HEK293 (cell line): Measurements from ENCODE around the gene CAPNS1.
A peak's percentile ranks its signal among the peaks of the same experiment; 100 is the strongest.

Experiments
- CTCF ChIA-PET: fragments of 350-600 bp; formaldehyde crosslinking; extraction: SDS; loops from one replicate; lab custom pipeline; 2021; ENCODE audit warnings: antibody characterized with exemption; lab: Yijun Ruan, JAX
- POLR2A ChIA-PET: fragments of 300-600 bp; formaldehyde crosslinking; extraction: SDS; loops from one replicate; lab custom pipeline; 2020; ENCODE audit warnings: antibody characterized with exemption, inconsistent platforms; lab: Yijun Ruan, JAX
- H3K27ac ChIP-seq: fragments of 200-500 bp; sonication (Bioruptor generic); 2 replicates; pipeline ENCODE4 v1.5.1; 2014; ENCODE audit warnings: low read depth, low read length, control low read depth, inconsistent platforms; ENCODE audit errors: extremely low read depth
- H3K36me3 ChIP-seq, 2 experiments: fragments of 200-500 bp in 1 of 2; sonication (Bioruptor generic) in 1 of 2; 1 replicate in 1 of 2; 2 replicates in 1 of 2; pipeline ENCODE4 v1.5.1; 2014 to 2017; ENCODE audit warnings: inconsistent platforms in 2 of 2, low read length in 2 of 2; ENCODE audit not compliant: control insufficient read depth in 2 of 2, insufficient read depth in 1 of 2
- H3K4me1 ChIP-seq: fragments of 200-500 bp; sonication (Bioruptor generic); 2 replicates; pipeline ENCODE4 v1.5.1; 2014; ENCODE audit warnings: mild to moderate bottlenecking, low read length, inconsistent platforms; ENCODE audit not compliant: control insufficient read depth, insufficient read depth
- H3K4me3 ChIP-seq: 2 replicates; pipeline ENCODE4 v1.5.1; 2011; ENCODE audit warnings: low read depth, mild to moderate bottlenecking, control low read depth, low read length, moderate library complexity
- H3K9me3 ChIP-seq: fragments of 200-500 bp; sonication (Bioruptor generic); 2 replicates; pipeline ENCODE4 v1.5.1; 2014; ENCODE audit warnings: low read depth, low read length, inconsistent platforms; ENCODE audit not compliant: control insufficient read depth, insufficient read depth
- ATF2 ChIP-seq: fragments of 450-650 bp; formaldehyde crosslinking; IDR thresholded peaks from 2 replicates; pipeline ENCODE4 v1.5.1; 2016; ENCODE audit warnings: missing biosample characterization, missing genetic modification characterization, low read depth
- PRDM10 ChIP-seq: fragments of 450-650 bp; formaldehyde crosslinking; IDR thresholded peaks from 2 replicates; pipeline ENCODE4 v1.5.1; 2016; ENCODE audit warnings: missing biosample characterization, missing genetic modification characterization
- REST ChIP-seq: fragments of 450-650 bp; formaldehyde crosslinking; IDR thresholded peaks from 2 replicates; pipeline ENCODE4 v1.5.1; 2016; ENCODE audit warnings: missing biosample characterization, missing genetic modification characterization
- TRIM28 ChIP-seq: IDR thresholded peaks from 2 replicates; pipeline ENCODE4 v1.6.1; 2011; ENCODE audit warnings: low read length, control low read depth, borderline replicate concordance
- ZBTB7A ChIP-seq: fragments of 450-650 bp; formaldehyde crosslinking; IDR thresholded peaks from 2 replicates; pipeline ENCODE4 v1.5.1; 2016; ENCODE audit warnings: low read depth, missing biosample characterization, missing genetic modification characterization
- ZBTB8A ChIP-seq: fragments of 450-650 bp; formaldehyde crosslinking; IDR thresholded peaks from 2 replicates; pipeline ENCODE4 v1.5.1; 2016; ENCODE audit warnings: missing biosample characterization, missing genetic modification characterization
- ZFP3 ChIP-seq: fragments of 450-650 bp; formaldehyde crosslinking; IDR thresholded peaks from 2 replicates; pipeline ENCODE4 v1.5.1; 2016; ENCODE audit warnings: low read depth, missing biosample characterization, missing genetic modification characterization
- ZNF146 ChIP-seq: fragments of 450-650 bp; formaldehyde crosslinking; IDR thresholded peaks from 2 replicates; pipeline ENCODE4 v1.5.1; 2016; ENCODE audit warnings: missing biosample characterization, missing genetic modification characterization
- ZNF169 ChIP-seq: fragments of 450-650 bp; formaldehyde crosslinking; IDR thresholded peaks from 2 replicates; pipeline ENCODE4 v1.5.1; 2016; ENCODE audit warnings: missing biosample characterization, missing genetic modification characterization
- ZNF18 ChIP-seq: fragments of 450-650 bp; formaldehyde crosslinking; IDR thresholded peaks from 2 replicates; pipeline ENCODE4 v1.5.1; 2016; ENCODE audit warnings: missing biosample characterization, missing genetic modification characterization
- ZNF24 ChIP-seq: fragments of 450-650 bp; formaldehyde crosslinking; IDR thresholded peaks from 2 replicates; pipeline ENCODE4 v1.5.1; 2016; ENCODE audit warnings: missing biosample characterization, missing genetic modification characterization
- ZNF350 ChIP-seq: fragments of 450-650 bp; formaldehyde crosslinking; IDR thresholded peaks from 2 replicates; pipeline ENCODE4 v1.5.0; 2017; ENCODE audit warnings: missing biosample characterization, mild to moderate bottlenecking, missing genetic modification characterization
- ZNF354C ChIP-seq: fragments of 450-650 bp; formaldehyde crosslinking; IDR thresholded peaks from 2 replicates; pipeline ENCODE4 v1.5.1; 2016; ENCODE audit warnings: missing biosample characterization, missing genetic modification characterization, low read depth, borderline replicate concordance
- ZNF423 ChIP-seq: fragments of 450-650 bp; formaldehyde crosslinking; IDR thresholded peaks from 2 replicates; pipeline ENCODE4 v1.5.1; 2016; ENCODE audit warnings: missing biosample characterization, missing genetic modification characterization
- ZNF473 ChIP-seq: fragments of 450-650 bp; formaldehyde crosslinking; IDR thresholded peaks from 2 replicates; pipeline ENCODE4 v1.5.1; 2017; ENCODE audit warnings: missing biosample characterization, missing genetic modification characterization
- ZNF488 ChIP-seq: fragments of 450-650 bp; formaldehyde crosslinking; IDR thresholded peaks from 2 replicates; pipeline ENCODE4 v1.5.1; 2016; ENCODE audit warnings: missing biosample characterization, missing genetic modification characterization
- ZNF837 ChIP-seq: fragments of 450-650 bp; formaldehyde crosslinking; IDR thresholded peaks from 2 replicates; pipeline ENCODE4 v1.5.1; 2016; ENCODE audit warnings: missing biosample characterization, missing genetic modification characterization

Gene CAPNS1

GRCh38 chr19:36116344-36116637 lies 23.6 kb upstream of the CAPNS1 start:
- peaks cover 36% of the 10 kb centered on the region for H3K4me1 ChIP-seq
- peak overlapping the region; percentile 92 for H3K27ac ChIP-seq
- H3K4me3 ChIP-seq = no peak overlapping the region
- TF ChIP-seq ATF2 (tag by site-specific recombination) (no peak), REST (tag by site-specific recombination) (no peak), ZNF18 (tag by site-specific recombination) (no peak), ZBTB7A (tag by site-specific recombination) (no peak)
- TF ChIP-seq, all 188 proteins: peak for 0
- ChIA-PET POLR2A (interaction anchor here (1.8 to 4.5 kb wide), 7 partner anchors 10 to 99 kb away, joined by 16 to 96 read pairs (median 22); partner anchors contain the start of genes THAP8, ZNF146 and ZNF565), CTCF (interaction anchor here (0.6 to 5.1 kb wide), 4 partner anchors 11 to 264 kb away, joined by 3 to 49 read pairs (median 14); no protein-coding TSS in a partner anchor)
- Histone ChIP-seq H3K36me3 (peaks cover 62 to 66% of the 10 kb centered on the region in 2 experiments), H3K9me3 (no peaks in the 10 kb centered on the region)

GRCh38 chr19:36120092-36120983 lies 19.5 kb upstream of the CAPNS1 start:
- peaks cover 25% of the 10 kb centered on the region for H3K4me1 ChIP-seq
- POLR2A ChIA-PET = interaction anchor here (0.5 to 1.1 kb wide), 6 partner anchors 8 to 94 kb away, joined by 3 to 7 read pairs (median 3); partner anchors contain the start of genes CAPNS1, ZNF146 and ZNF565
- CTCF ChIA-PET = interaction anchor here (0.6 to 1.5 kb wide), 5 partner anchors 11 to 416 kb away, joined by 3 to 4 read pairs (median 4); partner anchors contain the start of gene ZBTB32
- no peak overlapping the region for H3K4me3 ChIP-seq
- peak overlapping the region; percentile 79 for H3K27ac ChIP-seq
- no peaks in the 10 kb centered on the region for H3K9me3 ChIP-seq
- H3K36me3 ChIP-seq = peaks cover 73 to 85% of the 10 kb centered on the region in 2 experiments
- TF ChIP-seq ZNF169 (no peak), PRDM10 (tag by site-specific recombination) (no peak), TRIM28 (peak; percentile 54; the same call in 1 of the 2 replicates), ZNF473 (tag by site-specific recombination) (no peak), ZNF488 (0 out of 2 replicates have a peak, but pooled peaks have one; percentile 42), ZNF837 (tag by site-specific recombination) (peak; percentile 36; the same call in 1 of the 2 replicates), ZNF146 (tag by site-specific recombination) (0 out of 2 replicates have a peak, but pooled peaks have one; percentile 4), ZNF24 (tag by site-specific recombination) (peak; percentile 95), ZNF423 (tag by site-specific recombination) (peak; percentile 92), ZNF350 (tag by site-specific recombination) (no peak), ZNF354C (tag by site-specific recombination) (no peak), ZNF18 (tag by site-specific recombination) (peak; percentile 83; the same call in 1 of the 2 replicates), ZFP3 (no peak), ZBTB8A (peak; percentile 66)
